HepG2 (cell line): ENCODE data around the gene AFF4. TPM values are rescaled to one million over a fixed set of nuclear protein-coding genes. Genes with fewer than 3 reads are reported as not detected.

Experiments used
- ARID3A ChIP-seq: IDR thresholded peaks from 2 replicates; pipeline ENCODE4 v1.6.1; 2012; ENCODE audit warnings: low read depth, low read length, improper control_type of control experiment
- CTCF ChIP-seq: sonication (generic); formaldehyde crosslinking; IDR thresholded peaks from 2 replicates; pipeline ENCODE4 v1.5.0; 2020; ENCODE audit warnings: mild to moderate bottlenecking, missing genetic modification reagents, moderate library complexity
- ELF3 ChIP-seq: IDR thresholded peaks from 2 replicates; pipeline ENCODE4 v1.6.1; 2016; ENCODE audit warnings: missing genetic modification reagents, missing compliant biosample characterization
- FOXK2 ChIP-seq: fragments of 450-650 bp; IDR thresholded peaks from 2 replicates; pipeline ENCODE4 v1.6.1; 2016
- HIVEP1 ChIP-seq: sonication (generic); formaldehyde crosslinking; IDR thresholded peaks from 2 replicates; pipeline ENCODE4 v1.4.0; 2020; ENCODE audit warnings: mild to moderate bottlenecking, missing genetic modification reagents
- KDM5B ChIP-seq: sonication (generic); formaldehyde crosslinking; IDR thresholded peaks from 2 replicates; pipeline ENCODE4 v1.4.0; 2020; ENCODE audit warnings: missing genetic modification reagents, mild to moderate bottlenecking, borderline replicate concordance
- MYPOP ChIP-seq: sonication (generic); formaldehyde crosslinking; IDR thresholded peaks from 2 replicates; pipeline ENCODE4 v1.8.1; 2023; ENCODE audit warnings: mild to moderate bottlenecking, moderate library complexity, missing genetic modification reagents
- TFE3 ChIP-seq: IDR thresholded peaks from 2 replicates; pipeline ENCODE4 v1.6.1; 2016
- ZBTB49 ChIP-seq: sonication (generic); formaldehyde crosslinking; IDR thresholded peaks from 2 replicates; pipeline ENCODE4 v1.4.0; 2020; ENCODE audit warnings: missing genetic modification reagents, borderline replicate concordance
- ZNF17 ChIP-seq: sonication (generic); formaldehyde crosslinking; IDR thresholded peaks from 2 replicates; pipeline ENCODE4 v1.5.0; 2020; ENCODE audit warnings: mild to moderate bottlenecking, missing genetic modification reagents
- ZNF430 ChIP-seq: sonication (generic); formaldehyde crosslinking; IDR thresholded peaks from 2 replicates; pipeline ENCODE4 v1.9.0; 2021; ENCODE audit warnings: mild to moderate bottlenecking, missing genetic modification reagents
- ZNF574 ChIP-seq: sonication (generic); formaldehyde crosslinking; IDR thresholded peaks from 2 replicates; pipeline ENCODE4 v1.4.0; 2020; ENCODE audit warnings: missing genetic modification reagents
- ZNF598 ChIP-seq: sonication (generic); formaldehyde crosslinking; IDR thresholded peaks from 2 replicates; pipeline ENCODE4 v1.5.1; 2020; ENCODE audit warnings: mild to moderate bottlenecking, missing genetic modification reagents, borderline replicate concordance
- ZXDC ChIP-seq: sonication (generic); formaldehyde crosslinking; IDR thresholded peaks from 2 replicates; pipeline ENCODE4 v1.5.0; 2020; ENCODE audit warnings: mild to moderate bottlenecking, missing genetic modification reagents
- polyA plus RNA-seq, 8 experiments: library from polyadenylated mRNA; depleted of rRNA in 3 of 8; stranded (reverse) in 7 of 8; unstranded in 1 of 8; fragments of >200 nt; fragmentation: Illumina TruSeq in 4 of 8; extraction: Trizol in 4 of 8; gene quantifications; 2 replicates each; pipeline versions ENCODE4 v1.2.1 to v1.2.3, GENCODE V29; 2011 to 2016; ENCODE audit warnings: low read depth in 4 of 8, missing spikeins in 1 of 8, mixed read lengths in 1 of 8; ENCODE audit not compliant: insufficient read depth in 1 of 8
- total RNA-seq, 5 experiments: library from RNA; depleted of rRNA; stranded (reverse); fragments of >200 nt; fragmentation: Illumina TruSeq; extraction: Trizol; gene quantifications; 2 replicates each; pipeline ENCODE4 v1.2.3, GENCODE V29; 2016; ENCODE audit warnings: low read depth in 1 of 5

AFF4 gene
- total and polyA plus RNA-seq, 2 of the 13 experiments (the other 11 are each of a cell fraction or from before 2014, with no cell fraction given): 22.1 to 25.5 TPM

- TF ChIP-seq ARID3A (no peak), MYPOP (no peak), HIVEP1 (no peak), KDM5B (no peak), ZXDC (CRISPR knock-in tag) (0 out of 2 replicates have a peak, but pooled peaks have one; percentile 10), ZNF17 (CRISPR knock-in tag) (no peak), ZBTB49 (CRISPR knock-in tag) (no peak), FOXK2 (no peak), ZNF574 (no peak), CTCF (CRISPR knock-in tag) (no peak), ZNF598 (CRISPR knock-in tag) (no peak), TFE3 (CRISPR knock-in tag) (no peak), ZNF430 (CRISPR knock-in tag) (no peak), ELF3 (CRISPR knock-in tag) (no peak)
Observed at GRCh38 chr5:132831095-132831860, 132.2 kb downstream of the AFF4 start (continued).
